ENCODE results near the gene TXNRD3. TPM values are rescaled to one million over a fixed set of nuclear protein-coding genes. Genes with fewer than 3 reads are reported as not detected.

The TXNRD3 gene
- total and polyA plus RNA-seq, 4 donors: 7.0 to 11.0 (median 7.7) TPM

- Histone ChIP-seq H3K36me3 (ENCODE audit: control insufficient read depth in 4 of 4, insufficient read depth in 3 of 4, low read depth in 1 of 4, low read length in 3 of 4) (no peaks in the 10 kb centered on the region), H3K27ac (ENCODE audit: low read depth in 1 of 2, low read length in 2 of 2) (no peak overlapping the region), H3K27me3 (ENCODE audit: control insufficient read depth in 4 of 4, insufficient read depth in 4 of 4, low read length in 3 of 4) (peaks cover 0 to 2% (median 0%) of the 10 kb centered on the region in 4 donors), H3K9me3 (ENCODE audit: control insufficient read depth in 4 of 4, low read length in 3 of 4) (no peaks in the 10 kb centered on the region), H3K9ac (ENCODE audit: low read depth in 1 of 2, low read length in 2 of 2) (no peak overlapping the region), H3K4me3 (ENCODE audit: low read depth in 1 of 3, low read length in 3 of 3) (no peak overlapping the region), H3K4me1 (ENCODE audit: control insufficient read depth in 4 of 4, insufficient read depth in 4 of 4, low read length in 3 of 4) (no peaks in the 10 kb centered on the region)
- TF ChIP-seq FOXA2 (IDR thresholded peaks at IDR 0.05) (no peak), JUND (IDR thresholded peaks at IDR 0.05) (no peak)
- WGBS: 49% methylated on average over 3 of the region's 3 CpGs
- no peak for DNase-seq (ENCODE audit: low spot score)
Observed at GRCh38 chr3:126693921-126694320, 39.0 kb upstream of the TXNRD3 start.

DNA sequence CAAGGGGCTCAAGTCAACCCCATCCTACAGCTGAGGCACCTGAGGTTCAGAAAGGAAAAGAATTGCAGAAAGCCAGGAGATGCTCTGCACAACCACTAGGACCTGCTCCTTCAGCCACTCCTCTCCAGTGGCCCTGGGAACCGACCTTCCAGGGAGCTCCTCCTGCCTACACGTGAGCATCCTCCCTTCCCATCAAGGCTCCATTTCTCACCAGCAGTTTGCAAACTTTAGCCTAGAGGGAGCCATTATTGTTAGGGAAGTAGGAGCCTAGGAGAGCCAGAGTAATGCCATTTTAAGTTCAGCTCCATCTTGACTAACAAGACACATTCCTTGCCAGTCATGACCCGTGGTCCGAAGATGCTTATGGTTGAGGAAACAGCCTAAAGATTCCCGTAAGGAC, 37.9 kb upstream of the TXNRD3 start:
- H3K36me3 ChIP-seq (ENCODE audit: control insufficient read depth in 4 of 4, insufficient read depth in 3 of 4, low read depth in 1 of 4, low read length in 3 of 4): no peaks in the 10 kb centered on the region
- H3K9me3 ChIP-seq (ENCODE audit: control insufficient read depth in 4 of 4, low read length in 3 of 4): no peaks in the 10 kb centered on the region
- no peaks in the 10 kb centered on the region for H3K4me1 ChIP-seq (ENCODE audit: control insufficient read depth in 4 of 4, insufficient read depth in 4 of 4, low read length in 3 of 4)
- H3K4me3 ChIP-seq (ENCODE audit: low read depth in 1 of 3, low read length in 3 of 3): no peak overlapping the region
- TF ChIP-seq FOXA2 (IDR thresholded peaks at IDR 0.05) (no peak), JUND (IDR thresholded peaks at IDR 0.05) (no peak), FOXA1 (IDR thresholded peaks at IDR 0.05) (no peak), NR2F2 (IDR thresholded peaks at IDR 0.05) (no peak), TAF1 (conservative IDR thresholded peaks at IDR 0.05) (no peak)
- WGBS: 61% methylated on average over 5 of the region's 5 CpGs
- DNase-seq (ENCODE audit: low spot score): no peak
- no peak overlapping the region for H3K27ac ChIP-seq (ENCODE audit: low read depth in 1 of 2, low read length in 2 of 2)
- H3K9ac ChIP-seq (ENCODE audit: low read depth in 1 of 2, low read length in 2 of 2): no peak overlapping the region
- H3K27me3 ChIP-seq (ENCODE audit: control insufficient read depth in 4 of 4, insufficient read depth in 4 of 4, low read length in 3 of 4): peaks cover 0 to 2% (median 0%) of the 10 kb centered on the region in 4 donors

DNA sequence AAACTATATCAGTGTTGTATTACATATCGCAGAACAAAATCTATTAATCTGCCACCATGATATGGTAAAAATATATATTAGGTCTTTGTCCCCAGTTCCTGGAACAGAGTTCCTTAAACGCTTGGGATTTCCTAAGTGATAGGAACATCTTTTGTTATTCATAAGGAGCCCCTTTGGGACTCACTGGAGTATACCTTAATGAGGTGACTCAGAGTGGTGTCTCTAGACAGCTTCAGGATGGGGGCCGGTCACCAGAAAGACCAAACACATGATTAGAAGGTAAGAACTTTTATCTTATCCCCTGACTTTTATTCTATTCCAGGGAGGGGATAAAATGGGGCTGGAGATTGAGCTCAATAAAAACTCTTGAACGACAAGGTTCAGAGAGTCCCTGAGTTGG, 36.8 kb upstream of the TXNRD3 start:
- no peak overlapping the region for H3K4me3 ChIP-seq (ENCODE audit: low read depth in 1 of 3, low read length in 3 of 3)
- TF ChIP-seq NR2F2 (IDR thresholded peaks at IDR 0.05) (no peak), HNF4A (conservative IDR thresholded peaks at IDR 0.05) (no peak), RAD21 (IDR thresholded peaks at IDR 0.05) (no peak), CTCF (IDR thresholded peaks at IDR 0.05; ENCODE audit: low read depth, low read length, missing input control) (no peak), FOXA1 (IDR thresholded peaks at IDR 0.05) (no peak), RXRA (IDR thresholded peaks at IDR 0.05) (no peak), ZBTB33 (IDR thresholded peaks at IDR 0.05) (no peak), TAF1 (conservative IDR thresholded peaks at IDR 0.05) (no peak), EGR1 (IDR thresholded peaks at IDR 0.05; ENCODE audit: low read depth in 2 of 2) (no peak), JUND (IDR thresholded peaks at IDR 0.05) (no peak), REST (IDR thresholded peaks at IDR 0.05) (no peak), GABPA (IDR thresholded peaks at IDR 0.05 in 1 of 2, conservative IDR thresholded peaks at IDR 0.05 in 1 of 2) (no peak), FOXA2 (IDR thresholded peaks at IDR 0.05) (no peak), ATF3 (IDR thresholded peaks at IDR 0.05) (no peak), SP1 (IDR thresholded peaks at IDR 0.05) (no peak)
- TF ChIP-seq, protein P1, sequence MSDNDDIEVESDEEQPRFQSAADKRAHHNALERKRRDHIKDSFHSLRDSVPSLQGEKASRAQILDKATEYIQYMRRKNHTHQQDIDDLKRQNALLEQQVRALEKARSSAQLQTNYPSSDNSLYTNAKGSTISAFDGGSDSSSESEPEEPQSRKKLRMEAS (IDR thresholded peaks at IDR 0.05): no peak
- H3K36me3 ChIP-seq (ENCODE audit: control insufficient read depth in 4 of 4, insufficient read depth in 3 of 4, low read depth in 1 of 4, low read length in 3 of 4): no peaks in the 10 kb centered on the region
- no peaks in the 10 kb centered on the region for H3K9me3 ChIP-seq (ENCODE audit: control insufficient read depth in 4 of 4, low read length in 3 of 4)
- no peak overlapping the region for H3K9ac ChIP-seq (ENCODE audit: low read depth in 1 of 2, low read length in 2 of 2)
- peaks cover 0 to 2% (median 0%) of the 10 kb centered on the region in 4 donors for H3K27me3 ChIP-seq (ENCODE audit: control insufficient read depth in 4 of 4, insufficient read depth in 4 of 4, low read length in 3 of 4)
- no peak for DNase-seq (ENCODE audit: low spot score)
- no peaks in the 10 kb centered on the region for H3K4me1 ChIP-seq (ENCODE audit: control insufficient read depth in 4 of 4, insufficient read depth in 4 of 4, low read length in 3 of 4)
- H3K27ac ChIP-seq (ENCODE audit: low read depth in 1 of 2, low read length in 2 of 2): no peak overlapping the region
- 82% methylated on average over 4 of the region's 4 CpGs for WGBS

Data from liver (tissue), 9 donors.